Thymus (tissue), 11 donors: ENCODE measurements around the gene CAMTA1. TPM values are rescaled to one million over a fixed set of nuclear protein-coding genes. Genes with fewer than 3 reads are reported as not detected.

Experiments
- DNase-seq, 9 donors: peaks; one replicate each; pipeline ENCODE4 v3.0.0-alpha.2; 2013; ENCODE audit warnings: low spot score in 9 of 9, low read depth in 6 of 9, missing footprints in 1 of 9
- H3K27ac ChIP-seq, 2 donors: one replicate each; pipeline ENCODE4 v1.5.1; 2013; ENCODE audit warnings: control low read depth in 1 of 2, low read depth in 1 of 2, low read length in 1 of 2, mild to moderate bottlenecking in 1 of 2, moderate library complexity in 1 of 2
- H3K27me3 ChIP-seq, 2 donors: one replicate each; pipeline ENCODE4 v1.5.1; 2013; ENCODE audit warnings: low read length in 1 of 2; ENCODE audit not compliant: control insufficient read depth in 2 of 2, insufficient read depth in 1 of 2
- H3K36me3 ChIP-seq, 2 donors: one replicate each; pipeline ENCODE4 v1.5.1; 2013; ENCODE audit warnings: low read length in 1 of 2, mild to moderate bottlenecking in 1 of 2, moderate library complexity in 1 of 2; ENCODE audit not compliant: control insufficient read depth in 2 of 2, insufficient read depth in 2 of 2
- H3K4me1 ChIP-seq, 2 donors: one replicate each; pipeline ENCODE4 v1.5.1; 2013; ENCODE audit warnings: low read length in 2 of 2; ENCODE audit not compliant: control insufficient read depth in 2 of 2, insufficient read depth in 2 of 2
- H3K4me3 ChIP-seq, 2 donors: one replicate each; pipeline ENCODE4 v1.5.1; 2013; ENCODE audit warnings: low read length in 2 of 2, control low read depth in 1 of 2, mild to moderate bottlenecking in 1 of 2
- H3K9me3 ChIP-seq, 2 donors: one replicate each; pipeline ENCODE4 v1.5.1; 2013; ENCODE audit warnings: low read length in 1 of 2, mild to moderate bottlenecking in 1 of 2; ENCODE audit not compliant: control insufficient read depth in 2 of 2, insufficient read depth in 1 of 2
- whole genome bisulfite sequencing: extraction: QIAGEN DNeasy Blood & Tissue Kit; methylation state at CpG from one replicate; pipeline ENCODE4 v1.1.7; 2013; 5-methylcytosine and 5-hydroxymethylcytosine counted together
- polyA plus RNA-seq: library from polyadenylated mRNA; stranded (reverse); fragments of 200-250 nt; gene quantifications from one replicate; pipeline ENCODE4 v1.2.3, GENCODE V29; 2013
- total RNA-seq: library from RNA; stranded (reverse); fragments of 120-200 nt; gene quantifications from one replicate; pipeline ENCODE4 v1.2.4, GENCODE V29; 2013
- donor health status: healthy.

CAMTA1 gene
- total and polyA plus RNA-seq, 2 donors = 32.0 to 158 TPM

- DNase-seq = no peak
- Histone ChIP-seq H3K9me3 (no peaks in the 10 kb centered on the region), H3K27me3 (no peaks in the 10 kb centered on the region), H3K4me3 (no peak overlapping the region), H3K27ac (no peak overlapping the region), H3K36me3 (no peaks in the 10 kb centered on the region), H3K4me1 (no peaks in the 10 kb centered on the region)
- 82% methylated on average over 3 of the region's 3 CpGs for WGBS
These were observed 324.6 kb downstream of the CAMTA1 start for GRCh38 chr1:7109901-7110300.

GRCh38 chr1:7110321-7110720, 325.1 kb downstream of the CAMTA1 start:
- Histone ChIP-seq H3K36me3 (no peaks in the 10 kb centered on the region), H3K4me1 (no peaks in the 10 kb centered on the region), H3K27ac (no peak overlapping the region), H3K4me3 (no peak overlapping the region), H3K9me3 (no peaks in the 10 kb centered on the region), H3K27me3 (no peaks in the 10 kb centered on the region)
- no peak for DNase-seq
- WGBS = 89% methylated on average over 8 of the region's 8 CpGs

GRCh38 chr1:7111853-7112252, 326.6 kb downstream of the CAMTA1 start:
- Histone ChIP-seq H3K27ac (no peak overlapping the region), H3K27me3 (no peaks in the 10 kb centered on the region), H3K36me3 (no peaks in the 10 kb centered on the region), H3K9me3 (no peaks in the 10 kb centered on the region), H3K4me3 (no peak overlapping the region), H3K4me1 (no peaks in the 10 kb centered on the region)
- DNase-seq = no peak
- 88% methylated on average over 10 of the region's 10 CpGs for WGBS

GRCh38 chr1:7113136-7113535, 327.9 kb downstream of the CAMTA1 start:
- Histone ChIP-seq H3K9me3 (no peaks in the 10 kb centered on the region), H3K4me3 (no peak overlapping the region), H3K27me3 (no peaks in the 10 kb centered on the region), H3K27ac (no peak overlapping the region), H3K4me1 (no peaks in the 10 kb centered on the region), H3K36me3 (no peaks in the 10 kb centered on the region)
- DNase-seq = no peak
- WGBS = 94% methylated on average over 8 of the region's 8 CpGs

- H3K27ac ChIP-seq = no peak overlapping the region
- H3K4me3 ChIP-seq = no peak overlapping the region
- no peak for DNase-seq
- WGBS = 88% methylated on average over 6 of the region's 6 CpGs
- no peaks in the 10 kb centered on the region for H3K36me3 ChIP-seq
- no peaks in the 10 kb centered on the region for H3K27me3 ChIP-seq
- no peaks in the 10 kb centered on the region for H3K4me1 ChIP-seq
- no peaks in the 10 kb centered on the region for H3K9me3 ChIP-seq
These were observed 328.6 kb downstream of the CAMTA1 start for GRCh38 chr1:7113822-7114221.

- H3K27me3 ChIP-seq = no peaks in the 10 kb centered on the region
- 89% methylated on average over 3 of the region's 3 CpGs for WGBS
- H3K27ac ChIP-seq = no peak overlapping the region
These were observed 330.7 kb downstream of the CAMTA1 start for GRCh38 chr1:7116001-7116400.

GRCh38 chr1:7117399-7118281, 332.4 kb downstream of the CAMTA1 start:
- H3K27me3 ChIP-seq = no peaks in the 10 kb centered on the region
- no peaks in the 10 kb centered on the region for H3K4me1 ChIP-seq
- no peak overlapping the region for H3K4me3 ChIP-seq
- WGBS = 56% methylated on average over 13 of the region's 13 CpGs
- no peaks in the 10 kb centered on the region for H3K36me3 ChIP-seq
- H3K27ac ChIP-seq = no peak overlapping the region
- no peak for DNase-seq
- no peaks in the 10 kb centered on the region for H3K9me3 ChIP-seq

More at GRCh38 chr1:7116001-7116400, 330.7 kb downstream of the CAMTA1 start:
- H3K36me3 ChIP-seq = no peaks in the 10 kb centered on the region
- no peaks in the 10 kb centered on the region for H3K9me3 ChIP-seq
- no peak overlapping the region for H3K4me3 ChIP-seq
- H3K4me1 ChIP-seq = no peaks in the 10 kb centered on the region
- DNase-seq = no peak

GRCh38 chr1:7119156-7119555, 333.9 kb downstream of the CAMTA1 start:
- Histone ChIP-seq H3K36me3 (no peaks in the 10 kb centered on the region), H3K27me3 (no peaks in the 10 kb centered on the region), H3K4me1 (no peaks in the 10 kb centered on the region), H3K27ac (no peak overlapping the region), H3K9me3 (no peaks in the 10 kb centered on the region), H3K4me3 (no peak overlapping the region)
- DNase-seq = no peak
- 93% methylated on average over 7 of the region's 7 CpGs for WGBS

- WGBS = 92% methylated on average over 6 of the region's 6 CpGs
- Histone ChIP-seq H3K36me3 (no peaks in the 10 kb centered on the region), H3K27ac (no peak overlapping the region), H3K4me3 (no peak overlapping the region), H3K4me1 (no peaks in the 10 kb centered on the region), H3K27me3 (no peaks in the 10 kb centered on the region), H3K9me3 (no peaks in the 10 kb centered on the region)
- no peak for DNase-seq
These were observed 335.8 kb downstream of the CAMTA1 start for GRCh38 chr1:7120863-7121621.
